Hematopoietic multipotent progenitor cell treated with erythropoietin and hydrocortisone succinate and interleukin-3 and kit ligand, for 17 days (in vitro differentiated cells): Measurements from ENCODE around the gene COL12A1.
"Not testable (repeated sequence)": the region's sequence is repeated elsewhere in the genome, so short reads cannot be mapped to it uniquely, and the experiment has no call there.

Experiments used
- DNase-seq: peaks from one replicate; pipeline ENCODE4 v3.0.0-alpha.2; 2015; ENCODE audit warnings: low spot score

COL12A1 gene

GRCh38 chr6:75211920-75212590 is 6.2 kb upstream of the COL12A1 start:
- DNase-seq, result no peak

- DNase-seq, result peak; percentile 68
Observed at GRCh38 chr6:75210885-75211739, 5.3 kb upstream of the COL12A1 start.

GRCh38 chr6:75209184-75209723 is 3.4 kb upstream of the COL12A1 start:
- no peak for DNase-seq

GRCh38 chr6:75208298-75209183 is 2.7 kb upstream of the COL12A1 start:
- peak; percentile 65 for DNase-seq

GRCh38 chr6:75206576-75207342 is 906 bp upstream of the COL12A1 start:
- DNase-seq, result no peak

- DNase-seq, result no peak
Observed at GRCh38 chr6:75204959-75205775, 686 bp downstream of the COL12A1 start.

GRCh38 chr6:75204217-75204958 is 1.5 kb downstream of the COL12A1 start:
- DNase-seq, result no peak

- no peak for DNase-seq
Observed at GRCh38 chr6:75203721-75204120, 2.1 kb downstream of the COL12A1 start.

GRCh38 chr6:75202676-75203131 is 3.1 kb downstream of the COL12A1 start:
- DNase-seq, result no peak

GRCh38 chr6:75201901-75202672 is 3.8 kb downstream of the COL12A1 start:
- no peak for DNase-seq

GRCh38 chr6:75201021-75201420 is 4.8 kb downstream of the COL12A1 start:
- DNase-seq, result no peak

- no peak for DNase-seq
Observed at GRCh38 chr6:75199889-75200288, 6.0 kb downstream of the COL12A1 start.

GRCh38 chr6:75196081-75196687 is 9.7 kb downstream of the COL12A1 start:
- no peak for DNase-seq

- DNase-seq, result no peak
Observed at GRCh38 chr6:75188221-75188925, 17.5 kb downstream of the COL12A1 start.

GRCh38 chr6:75186581-75186980 is 19.3 kb downstream of the COL12A1 start:
- not testable (repeated sequence) for DNase-seq

GRCh38 chr6:75183099-75183541 is 22.7 kb downstream of the COL12A1 start:
- no peak for DNase-seq

- no peak for DNase-seq
Observed at GRCh38 chr6:75180864-75181263, 25.0 kb downstream of the COL12A1 start.

- no peak for DNase-seq
Observed at GRCh38 chr6:75178757-75179156, 27.1 kb downstream of the COL12A1 start.
